ENCODE results near the gene POU2F2. TPM values are rescaled to one million over a fixed set of nuclear protein-coding genes. Genes with fewer than 3 reads are reported as not detected.

The POU2F2 gene
- total and polyA plus RNA-seq, 10 donors: 22.3 to 67.4 (median 40.0) TPM

GRCh38 chr19:42132851-42133528 lies 744 bp upstream of the POU2F2 start:
- 0 to 5% (median 2%) methylated on average over 19 to 46 of the region's 46 CpGs for WGBS, 5 donors
- TF ChIP-seq CTCF (IDR thresholded peaks at IDR 0.05 in 8 of 11, conservative IDR thresholded peaks at IDR 0.05 in 3 of 11): peak; percentile 95 to 100 (median 98)
- peak in 1 of 3 donors; percentile 19 for TF ChIP-seq POLR2A (IDR thresholded peaks at IDR 0.05)
- peak; percentile 85 to 88 (median 86) for TF ChIP-seq POLR2AphosphoS5 (IDR thresholded peaks at IDR 0.05)
- H3K9me3 ChIP-seq: no peaks in the 10 kb centered on the region
- H3K4me3 ChIP-seq: peak overlapping the region; percentile 54 to 90 (median 56)
- H3K27ac ChIP-seq: peak overlapping the region; percentile 32 to 92 (median 76)
- H3K36me3 ChIP-seq: peaks cover 0 to 15% (median 0%) of the 10 kb centered on the region in 6 donors
- peaks cover 0 to 30% (median 5%) of the 10 kb centered on the region in 7 donors for H3K27me3 ChIP-seq (replicated peaks in 1 of 7)
- intact Hi-C loops (cut with DNase I; ENCODE audit: low total_unique reads): loop anchor here (5.0 to 10.0 kb wide), 3 partner anchors 52 to 169 kb away; partner anchors contain the start of genes PAFAH1B3 and PRR19
- DNase-seq: peak; percentile 96
- H3K4me1 ChIP-seq: peaks cover 12 to 86% (median 49%) of the 10 kb centered on the region in 6 donors

- intact Hi-C loops (cut with DNase I; ENCODE audit: low total_unique reads): loop anchor here (5.0 to 10.0 kb wide), 3 partner anchors 53 to 171 kb away; partner anchors contain the start of genes PAFAH1B3 and PRR19
- Histone ChIP-seq H3K27me3 (replicated peaks in 1 of 7) (peaks cover 0 to 27% (median 5%) of the 10 kb centered on the region in 7 donors), H3K36me3 (peaks cover 0 to under 1% (median 0%) of the 10 kb centered on the region in 6 donors), H3K9me3 (no peaks in the 10 kb centered on the region), H3K4me3 (peak overlapping the region; percentile 54 to 90 (median 56)), H3K4me1 (peaks cover 16 to 100% (median 64%) of the 10 kb centered on the region in 6 donors), H3K27ac (peak overlapping the region in 7 of 8 donors; percentile 48 to 92 (median 77))
- TF ChIP-seq POLR2A (IDR thresholded peaks at IDR 0.05) (no peak), CTCF (IDR thresholded peaks at IDR 0.05 in 8 of 11, conservative IDR thresholded peaks at IDR 0.05 in 3 of 11) (no peak)
- WGBS, 5 donors: 42 to 74% (median 61%) methylated on average over 6 of the region's 6 CpGs
- DNase-seq: no peak
Observed at GRCh38 chr19:42131149-42132029, 857 bp downstream of the POU2F2 start.

GRCh38 chr19:42130254-42130573 lies 2.0 kb downstream of the POU2F2 start:
- Histone ChIP-seq H3K27ac (peak overlapping the region in 7 of 8 donors; percentile 12 to 92 (median 76)), H3K27me3 (replicated peaks in 1 of 7) (peaks cover 0 to 24% (median 5%) of the 10 kb centered on the region in 7 donors), H3K36me3 (no peaks in the 10 kb centered on the region), H3K4me1 (peaks cover 20 to 100% (median 68%) of the 10 kb centered on the region in 6 donors), H3K4me3 (peak overlapping the region in 7 of 8 donors; percentile 31 to 90 (median 57)), H3K9me3 (no peaks in the 10 kb centered on the region)
- intact Hi-C loops (cut with DNase I; ENCODE audit: low total_unique reads): loop anchor here (5.0 to 10.0 kb wide), 3 partner anchors 55 to 172 kb away; partner anchors contain the start of genes PAFAH1B3 and PRR19
- no peak for TF ChIP-seq POLR2A (IDR thresholded peaks at IDR 0.05)
- TF ChIP-seq POLR2AphosphoS5 (IDR thresholded peaks at IDR 0.05): no peak
- TF ChIP-seq CTCF (IDR thresholded peaks at IDR 0.05 in 8 of 11, conservative IDR thresholded peaks at IDR 0.05 in 3 of 11): no peak
- no peak for DNase-seq
